ENCODE data around the gene MYEOV. TPM values are rescaled to one million over a fixed set of nuclear protein-coding genes. Genes with fewer than 3 reads are reported as not detected.

The MYEOV gene
- total RNA-seq, 2 donors from 2014 or later = 0.12 TPM; not detected in 1

Other genes with a start within 250 kb of the MYEOV start
- 1 to 10 TPM; 4.2 to 5.3 TPM for gene TPCN2, start 245.2 kb upstream of the MYEOV start, total RNA-seq
- gene SMIM38, start 138.2 kb upstream of the MYEOV start, total RNA-seq = under 1 TPM in 1 of 2 donors, not detected in 1; 0.35 TPM
- gene LINC01488, start 187.5 kb downstream of the MYEOV start, total RNA-seq = not detected